GM23338 (cell line): ENCODE measurements around the gene NOTCH1. TPM values are rescaled to one million over a fixed set of nuclear protein-coding genes. Genes with fewer than 3 reads are reported as not detected.

Experiments
- ATAC-seq: fragments of 200-7000 bp; cut with Tn5 transposase; 3 replicates; pipeline ENCODE4 v1.9.1; 2020
- DNase-seq: peaks from one replicate; pipeline ENCODE4 v3.0.0-alpha.2; 2015; ENCODE audit warnings: low spot score
- H2AFZ ChIP-seq: fragments of 200-600 bp; sonication (generic); 2 replicates; pipeline ENCODE4 v1.8.0; 2016; ENCODE audit warnings: antibody characterized with exemption, mild to moderate bottlenecking, moderate library complexity
- H3F3A ChIP-seq: fragments of 200-600 bp; sonication (generic); replicated peaks from 2 replicates; pipeline ENCODE4 v1.8.0; 2017; ENCODE audit warnings: antibody characterized with exemption, mixed run types, low read depth
- H3K27ac ChIP-seq: fragments of 200-600 bp; sonication (generic); 2 replicates; pipeline ENCODE4 v1.6.1; 2016; ENCODE audit warnings: low read depth
- H3K27me3 ChIP-seq: fragments of 200-600 bp; sonication (generic); 2 replicates; pipeline ENCODE4 v1.8.0; 2016; ENCODE audit warnings: mild to moderate bottlenecking, mixed run types, moderate library complexity; ENCODE audit not compliant: insufficient read depth
- H3K36me3 ChIP-seq: fragments of 200-600 bp; sonication (generic); 2 replicates; pipeline ENCODE4 v1.8.0; 2016; ENCODE audit warnings: mild to moderate bottlenecking; ENCODE audit not compliant: insufficient read depth
- H3K4me1 ChIP-seq: fragments of 200-600 bp; sonication (generic); 2 replicates; pipeline ENCODE4 v1.8.0; 2016; ENCODE audit warnings: mild to moderate bottlenecking, moderate library complexity; ENCODE audit not compliant: insufficient read depth
- H3K4me2 ChIP-seq: fragments of 200-600 bp; sonication (generic); 2 replicates; pipeline ENCODE4 v1.7.1; 2017; ENCODE audit warnings: mixed run types
- H3K4me3 ChIP-seq: fragments of 200-600 bp; sonication (generic); 2 replicates; pipeline ENCODE4 v1.6.1; 2016; ENCODE audit warnings: mixed run types
- H3K79me2 ChIP-seq: fragments of 200-600 bp; sonication (generic); replicated peaks from 2 replicates; pipeline ENCODE4 v1.8.0; 2017; ENCODE audit warnings: mild to moderate bottlenecking; ENCODE audit not compliant: insufficient read depth
- H3K9me2 ChIP-seq: fragments of 200-600 bp; sonication (generic); 2 replicates; pipeline ENCODE4 v1.8.0; 2017; ENCODE audit not compliant: insufficient read depth
- H4K20me1 ChIP-seq: fragments of 200-600 bp; sonication (generic); replicated peaks from 2 replicates; pipeline ENCODE4 v1.8.0; 2017; ENCODE audit warnings: mild to moderate bottlenecking; ENCODE audit not compliant: insufficient read depth
- H3K27ac Mint-ChIP-seq: 2 replicates; pipeline ENCODE4 v1.8.0; 2020; ENCODE audit warnings: inconsistent platforms, mild to moderate bottlenecking, moderate library complexity, mixed read lengths
- H3K27me3 Mint-ChIP-seq: 3 replicates; pipeline ENCODE4 v1.8.0; 2022; ENCODE audit warnings: low read depth, mild to moderate bottlenecking, moderate library complexity, mixed read lengths, inconsistent platforms; ENCODE audit not compliant: insufficient read depth, poor library complexity
- H3K36me3 Mint-ChIP-seq: 3 replicates; pipeline ENCODE4 v1.8.0; 2021; ENCODE audit warnings: low read depth, mild to moderate bottlenecking, inconsistent platforms, moderate library complexity, mixed read lengths
- H3K4me1 Mint-ChIP-seq: 3 replicates; pipeline ENCODE4 v1.8.0; 2020; ENCODE audit warnings: mild to moderate bottlenecking, inconsistent platforms, mixed read lengths
- H3K4me3 Mint-ChIP-seq: 3 replicates; pipeline ENCODE4 v1.8.0; 2021; ENCODE audit warnings: moderate library complexity, mild to moderate bottlenecking, inconsistent platforms, mixed read lengths
- H3K9me3 Mint-ChIP-seq: 3 replicates; pipeline ENCODE4 v1.8.0; 2020; ENCODE audit warnings: moderate library complexity, mild to moderate bottlenecking, inconsistent platforms, mixed read lengths
- CREB1 ChIP-seq: fragments of 250-450 bp; sonication (Bioruptor Pico); IDR thresholded peaks from 2 replicates; pipeline ENCODE4 v1.5.0; 2020; ENCODE audit warnings: low read depth, mild to moderate bottlenecking, moderate library complexity
- CTCF ChIP-seq, 2 experiments: fragments of 200-600 bp in 1 of 2; sonication (generic) in 1 of 2; conservative IDR thresholded peaks; 2 replicates each; pipeline versions ENCODE4 v1.5.1 to v1.6.1; 2016 to 2017; ENCODE audit warnings: antibody characterized with exemption in 2 of 2, low read depth in 2 of 2, mild to moderate bottlenecking in 2 of 2, moderate library complexity in 1 of 2
- ETS1 ChIP-seq: IDR thresholded peaks from 2 replicates; pipeline ENCODE4 v1.6.1; 2016; ENCODE audit warnings: antibody characterized with exemption
- EZH2 ChIP-seq: fragments of 200-600 bp; sonication (generic); IDR thresholded peaks from one replicate; pipeline ENCODE4 v1.8.0; 2017; ENCODE audit warnings: antibody characterized with exemption, mild to moderate bottlenecking, low read depth; ENCODE audit not compliant: unreplicated experiment
- EZH2phosphoT487 ChIP-seq: fragments of 200-600 bp; sonication (generic); IDR thresholded peaks from one replicate; pipeline ENCODE4 v1.8.1; 2018; ENCODE audit warnings: antibody characterized with exemption; ENCODE audit not compliant: unreplicated experiment
- JUNB ChIP-seq: IDR thresholded peaks from one replicate; pipeline ENCODE4 v1.6.1; 2016; ENCODE audit warnings: antibody characterized with exemption; ENCODE audit not compliant: unreplicated experiment
- NANOG ChIP-seq: IDR thresholded peaks from 2 replicates; pipeline ENCODE4 v1.6.1; 2016; ENCODE audit warnings: antibody characterized with exemption, borderline replicate concordance
- POLR2AphosphoS5 ChIP-seq: IDR thresholded peaks from 2 replicates; pipeline ENCODE4 v1.6.1; 2016; ENCODE audit warnings: antibody characterized with exemption, low read depth
- REST ChIP-seq: IDR thresholded peaks from one replicate; pipeline ENCODE4 v1.6.1; 2018; ENCODE audit warnings: antibody characterized with exemption; ENCODE audit not compliant: unreplicated experiment
- STAT1 ChIP-seq: IDR thresholded peaks from one replicate; pipeline ENCODE4 v1.6.1; 2016; ENCODE audit warnings: antibody characterized with exemption; ENCODE audit not compliant: unreplicated experiment
- ZNF114 ChIP-seq: fragments of 250-450 bp; sonication (Bioruptor Pico); IDR thresholded peaks from 2 replicates; pipeline ENCODE4 v1.5.0; 2020; ENCODE audit warnings: mild to moderate bottlenecking, moderate library complexity
- ZNF331 ChIP-seq: fragments of 250-450 bp; sonication (Bioruptor Pico); IDR thresholded peaks from 2 replicates; pipeline ENCODE4 v1.5.0; 2020; ENCODE audit warnings: low read depth, mild to moderate bottlenecking, moderate library complexity
- ZNF462 ChIP-seq: fragments of 250-450 bp; sonication (Bioruptor Pico); IDR thresholded peaks from 2 replicates; pipeline ENCODE4 v1.5.0; 2020; ENCODE audit warnings: mild to moderate bottlenecking, moderate library complexity
- polyA plus RNA-seq: library from polyadenylated mRNA; unstranded; fragments of >200 nt; fragmentation: Nextera tagmentation; extraction: Ambion mirVana; gene quantifications from 2 replicates; pipeline ENCODE4 v1.2.1, GENCODE V29; 2016
- total RNA-seq: library from RNA; depleted of rRNA; stranded (reverse); fragments of >200 nt; shearing (Covaris generic); gene quantifications from 2 replicates; pipeline ENCODE4 v1.2.3, GENCODE V29; 2014

The NOTCH1 gene
- total and polyA plus RNA-seq, 2 experiments from 2014 or later, result 9.9 to 97.2 TPM

- Histone ChIP-seq H3K4me2 (no peak overlapping the region), H3K27me3 (no peaks in the 10 kb centered on the region), H3F3A (peaks cover 29% of the 10 kb centered on the region), H4K20me1 (no peaks in the 10 kb centered on the region), H3K79me2 (no peaks in the 10 kb centered on the region), H3K4me3 (no peak overlapping the region), H3K36me3 (no peaks in the 10 kb centered on the region), H2AFZ (no peak overlapping the region), H3K27ac (no peak overlapping the region), H3K9me2 (0 out of 2 replicates have a peak, but pooled peaks cover 7% of the 10 kb centered on the region), H3K4me1 (peaks cover 21% of the 10 kb centered on the region)
- peaks cover 17% of the 10 kb centered on the region for H3K27me3 Mint-ChIP-seq
- no peak overlapping the region for H3K27ac Mint-ChIP-seq
- H3K4me1 Mint-ChIP-seq, result peaks cover 43% of the 10 kb centered on the region
- DNase-seq (no peak), ATAC-seq (no peak)
- no peak overlapping the region for H3K4me3 Mint-ChIP-seq
- no peaks in the 10 kb centered on the region; the same call in 2 of the 3 replicates for H3K36me3 Mint-ChIP-seq
- no peaks in the 10 kb centered on the region for H3K9me3 Mint-ChIP-seq
- no peak for TF ChIP-seq POLR2AphosphoS5
- TF ChIP-seq CTCF (conservative IDR thresholded peaks at IDR 0.05; ENCODE audit: low read depth in 2 of 2), result no peak
- TF ChIP-seq REST, result no peak
- no peak for TF ChIP-seq ETS1
- no peak for TF ChIP-seq NANOG
- no peak for TF ChIP-seq ZNF331
- TF ChIP-seq EZH2, result no peak
- TF ChIP-seq CREB1 (CRISPR knock-in tag), result no peak
- TF ChIP-seq JUNB, result no peak
- no peak for TF ChIP-seq ZNF462 (CRISPR knock-in tag)
- no peak for TF ChIP-seq EZH2phosphoT487
- no peak for TF ChIP-seq ZNF114 (CRISPR knock-in tag)
- TF ChIP-seq STAT1, result no peak
Measured at GRCh38 chr9:136584934-136585333, 39.1 kb upstream of the NOTCH1 start.
